OCI-LY7 (cell line): Measurements from ENCODE around the gene COPS3. TPM values are rescaled to one million over a fixed set of nuclear protein-coding genes. Genes with fewer than 3 reads are reported as not detected.
A peak's percentile ranks its signal among the peaks of the same experiment; 100 is the strongest.

Experiments
- BruUV-seq: library from RNA; stranded (reverse); fragments of 400-500 nt; replicated peaks from 2 replicates; lab custom pipeline; 2021; lab: Mats Ljungman, UMichigan
- CTCF ChIA-PET: fragments of 300-600 bp; sonication (Branson Sonifier 250); formaldehyde crosslinking; loops from one replicate; lab custom pipeline; 2022; ENCODE audit warnings: antibody characterized with exemption; ENCODE audit not compliant: unreplicated experiment; lab: Charles Lee
- POLR2A ChIA-PET: fragments of 300-600 bp; sonication (Branson Sonifier 250); formaldehyde crosslinking; loops from one replicate; lab custom pipeline; 2022; ENCODE audit warnings: antibody characterized with exemption; lab: Charles Lee
- DNase-seq: peaks from one replicate; pipeline ENCODE4 v3.0.0-alpha.2; 2015; ENCODE audit warnings: low spot score
- H2AFZ ChIP-seq: fragments of 200-600 bp; sonication (generic), shearing (Covaris generic); 2 replicates; pipeline ENCODE4 v1.6.1; 2014; ENCODE audit warnings: mild to moderate bottlenecking, antibody characterized with exemption, low read length, moderate library complexity
- H3K27ac ChIP-seq: fragments of 200-600 bp; sonication (generic); 2 replicates; pipeline ENCODE4 v1.5.1; 2014; ENCODE audit warnings: mixed run types, low read depth, mild to moderate bottlenecking, moderate library complexity, low read length, inconsistent platforms; ENCODE audit not compliant: poor library complexity, severe bottlenecking
- H3K36me3 ChIP-seq: fragments of 200-600 bp; sonication (generic); 2 replicates; pipeline ENCODE4 v1.6.1; 2014; ENCODE audit warnings: mild to moderate bottlenecking, antibody characterized with exemption, low read length, moderate library complexity, mixed read lengths; ENCODE audit not compliant: insufficient read depth
- H3K4me1 ChIP-seq: fragments of 200-600 bp; sonication (generic); 2 replicates; pipeline ENCODE4 v1.5.1; 2014; ENCODE audit warnings: mild to moderate bottlenecking, low read length; ENCODE audit not compliant: insufficient read depth, poor library complexity, severe bottlenecking
- H3K4me2 ChIP-seq: fragments of 200-600 bp; sonication (generic); 2 replicates; pipeline ENCODE4 v1.6.1; 2014; ENCODE audit warnings: mild to moderate bottlenecking, low read length
- H3K4me3 ChIP-seq: fragments of 200-600 bp; sonication (generic); 2 replicates; pipeline ENCODE4 v1.5.1; 2014; ENCODE audit warnings: mild to moderate bottlenecking, low read depth, low read length; ENCODE audit not compliant: poor library complexity, severe bottlenecking
- H3K79me2 ChIP-seq: fragments of 200-600 bp; sonication (generic); 2 replicates; pipeline ENCODE4 v1.6.1; 2016; ENCODE audit warnings: low read depth, mild to moderate bottlenecking, low read length, moderate library complexity, mixed read lengths; ENCODE audit not compliant: insufficient read depth
- H3K9me2 ChIP-seq: fragments of 200-600 bp; sonication (generic); 2 replicates; pipeline ENCODE4 v1.6.1; 2016; ENCODE audit warnings: mild to moderate bottlenecking, low read length, mixed read lengths; ENCODE audit not compliant: insufficient read depth
- H3K9me3 ChIP-seq: fragments of 200-600 bp; sonication (generic); 2 replicates; pipeline ENCODE4 v1.6.1; 2014; ENCODE audit warnings: mild to moderate bottlenecking, mixed run types, low read length, mixed read lengths
- H4K20me1 ChIP-seq: fragments of 200-600 bp; sonication (generic); 2 replicates; pipeline ENCODE4 v1.6.1; 2014; ENCODE audit warnings: mild to moderate bottlenecking, antibody characterized with exemption, low read length, moderate library complexity, mixed read lengths; ENCODE audit not compliant: insufficient read depth
- CTCF ChIP-seq: fragments of 200-600 bp; sonication (generic); conservative IDR thresholded peaks from 2 replicates; pipeline ENCODE4 v1.5.1; 2014; ENCODE audit warnings: mild to moderate bottlenecking, antibody characterized with exemption, low read length, moderate library complexity, mixed read lengths
- EZH2phosphoT487 ChIP-seq: fragments of 200-600 bp; sonication (generic); IDR thresholded peaks from 2 replicates; pipeline ENCODE4 v1.6.1; 2018; ENCODE audit warnings: low read depth, borderline replicate concordance, mild to moderate bottlenecking, mixed run types, antibody characterized with exemption, low read length, moderate library complexity, mixed read lengths
- intact Hi-C: fragments of 100-400 bp; cut with micrococcal nuclease; formaldehyde crosslinking; loops from one replicate; pipeline ENCODE4 v1.10.0; 2022; ENCODE audit not compliant: unreplicated experiment
- total RNA-seq, 2 experiments: library from RNA; depleted of rRNA in 1 of 2; stranded (reverse); fragments of >200 nt in 1 of 2; shearing (Covaris generic) in 1 of 2; gene quantifications; 2 replicates each; pipeline ENCODE4 v1.2.3, GENCODE V29; 2014 to 2022

The COPS3 gene
- total RNA-seq, 2 experiments from 2014 or later = 83.9 to 113 TPM

GRCh38 chr17:17205368-17206123, 75.5 kb downstream of the COPS3 start:
- Histone ChIP-seq H3K4me3 (no peak overlapping the region), H3K4me1 (no peaks in the 10 kb centered on the region), H3K4me2 (peak overlapping the region; percentile 48; the same call in 1 of the 2 replicates), H2AFZ (no peak overlapping the region), H3K79me2 (no peaks in the 10 kb centered on the region), H3K9me2 (no peaks in the 10 kb centered on the region), H3K27ac (no peak overlapping the region), H3K36me3 (no peaks in the 10 kb centered on the region), H4K20me1 (no peaks in the 10 kb centered on the region), H3K9me3 (no peaks in the 10 kb centered on the region)
- ChIA-PET CTCF (no interaction called here), POLR2A (no interaction called here)
- TF ChIP-seq CTCF (no peak), EZH2phosphoT487 (no peak)
- no TSS peak for BruUV-seq
- no peak for DNase-seq
- intact Hi-C loops = no loop called here

GRCh38 chr17:17204635-17205231, 76.3 kb downstream of the COPS3 start:
- no peaks in the 10 kb centered on the region for H3K9me2 ChIP-seq
- H3K9me3 ChIP-seq = no peaks in the 10 kb centered on the region
- ChIA-PET CTCF (no interaction called here), POLR2A (no interaction called here)
- no peak overlapping the region for H3K27ac ChIP-seq
- H2AFZ ChIP-seq = no peak overlapping the region
- no peaks in the 10 kb centered on the region for H4K20me1 ChIP-seq
- DNase-seq = no peak
- H3K4me2 ChIP-seq = peak overlapping the region; percentile 48; the same call in 1 of the 2 replicates
- no peak for TF ChIP-seq EZH2phosphoT487
- TF ChIP-seq CTCF = no peak
- no peaks in the 10 kb centered on the region for H3K36me3 ChIP-seq
- H3K79me2 ChIP-seq = no peaks in the 10 kb centered on the region
- no TSS peak for BruUV-seq
- H3K4me1 ChIP-seq = no peaks in the 10 kb centered on the region
- intact Hi-C loops = no loop called here
- no peak overlapping the region for H3K4me3 ChIP-seq
